Measurements from ENCODE around the gene NUP133. TPM values are rescaled to one million over a fixed set of nuclear protein-coding genes. Genes with fewer than 3 reads are reported as not detected.
"Not testable (repeated sequence)": the region's sequence is repeated elsewhere in the genome, so short reads cannot be mapped to it uniquely, and the experiment has no call there.

Gene NUP133
- total RNA-seq, 4 donors from 2014 or later, result 26.6 to 58.1 (median 38.8) TPM

DNA sequence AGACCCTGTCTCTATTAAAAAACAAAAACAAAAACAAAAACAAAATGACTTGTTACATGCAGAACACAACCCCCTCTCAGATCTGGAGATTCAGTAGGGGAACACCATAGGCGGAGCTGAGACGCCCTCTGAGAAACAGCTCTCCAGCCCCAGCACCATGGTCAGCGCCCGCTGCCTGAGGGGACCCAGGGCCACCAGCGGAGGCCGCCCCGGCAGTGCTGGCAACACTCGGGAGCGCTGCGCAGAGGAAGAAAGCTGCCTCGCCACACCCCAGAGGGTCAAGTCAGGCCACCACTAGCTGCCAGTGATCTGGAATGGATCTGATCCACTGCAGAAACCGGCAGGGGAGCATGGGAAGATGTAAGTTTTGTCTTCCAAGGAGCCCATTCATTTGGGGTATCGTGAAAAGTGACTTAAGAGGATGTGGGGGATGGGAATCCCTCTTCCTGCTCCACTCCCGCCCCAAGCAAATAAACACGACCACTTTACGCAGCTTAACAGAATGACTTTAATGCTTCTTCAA is 77.3 kb downstream of the NUP133 start:
- H3K36me3 ChIP-seq, result no peaks in the 10 kb centered on the region
- peaks cover 37% of the 10 kb centered on the region for H3K4me1 ChIP-seq
- peaks cover 98% of the 10 kb centered on the region for H3K27me3 ChIP-seq
- no peaks in the 10 kb centered on the region for H3K9me3 ChIP-seq
- no peak for DNase-seq (ENCODE audit: low spot score in 2 of 2)
- TF ChIP-seq, protein P1, sequence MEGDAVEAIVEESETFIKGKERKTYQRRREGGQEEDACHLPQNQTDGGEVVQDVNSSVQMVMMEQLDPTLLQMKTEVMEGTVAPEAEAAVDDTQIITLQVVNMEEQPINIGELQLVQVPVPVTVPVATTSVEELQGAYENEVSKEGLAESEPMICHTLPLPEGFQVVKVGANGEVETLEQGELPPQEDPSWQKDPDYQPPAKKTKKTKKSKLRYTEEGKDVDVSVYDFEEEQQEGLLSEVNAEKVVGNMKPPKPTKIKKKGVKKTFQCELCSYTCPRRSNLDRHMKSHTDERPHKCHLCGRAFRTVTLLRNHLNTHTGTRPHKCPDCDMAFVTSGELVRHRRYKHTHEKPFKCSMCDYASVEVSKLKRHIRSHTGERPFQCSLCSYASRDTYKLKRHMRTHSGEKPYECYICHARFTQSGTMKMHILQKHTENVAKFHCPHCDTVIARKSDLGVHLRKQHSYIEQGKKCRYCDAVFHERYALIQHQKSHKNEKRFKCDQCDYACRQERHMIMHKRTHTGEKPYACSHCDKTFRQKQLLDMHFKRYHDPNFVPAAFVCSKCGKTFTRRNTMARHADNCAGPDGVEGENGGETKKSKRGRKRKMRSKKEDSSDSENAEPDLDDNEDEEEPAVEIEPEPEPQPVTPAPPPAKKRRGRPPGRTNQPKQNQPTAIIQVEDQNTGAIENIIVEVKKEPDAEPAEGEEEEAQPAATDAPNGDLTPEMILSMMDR (IDR thresholded peaks at IDR 0.05), result no peak
- TF ChIP-seq POLR2A (IDR thresholded peaks at IDR 0.05) (no peak), POLR2AphosphoS5 (IDR thresholded peaks at IDR 0.05) (no peak), EP300 (IDR thresholded peaks at IDR 0.05) (no peak)
- peak overlapping the region; percentile 34 for H3K4me3 ChIP-seq
- H3K27ac ChIP-seq, result no peak overlapping the region
- 2% methylated on average over 16 of the region's 16 CpGs for WGBS

DNA sequence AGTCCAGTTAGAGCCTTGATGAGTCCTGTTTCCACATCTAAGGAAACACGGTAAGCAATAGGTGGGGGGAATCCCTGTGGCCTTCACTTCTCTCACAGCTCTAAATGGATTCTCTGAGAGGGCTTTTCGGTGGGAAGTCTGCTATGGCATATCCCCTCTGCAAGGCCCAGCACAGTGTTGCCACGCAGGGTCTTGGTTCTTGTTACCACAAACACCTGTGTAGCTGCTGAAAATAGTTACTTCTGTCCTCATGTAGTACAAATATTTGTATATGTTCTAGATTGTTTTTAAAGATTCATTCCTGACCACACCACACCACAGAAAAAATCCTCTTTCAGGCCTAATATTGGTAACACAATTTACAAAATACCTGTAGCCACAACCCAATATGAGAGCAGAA is 79.9 kb downstream of the NUP133 start:
- no peaks in the 10 kb centered on the region for H3K36me3 ChIP-seq
- no peak overlapping the region for H3K27ac ChIP-seq
- no peak overlapping the region for H3K4me3 ChIP-seq
- TF ChIP-seq EP300 (IDR thresholded peaks at IDR 0.05) (no peak), POLR2AphosphoS5 (IDR thresholded peaks at IDR 0.05) (no peak), POLR2A (IDR thresholded peaks at IDR 0.05) (no peak)
- TF ChIP-seq, protein P1 (IDR thresholded peaks at IDR 0.05), result no peak
- no peaks in the 10 kb centered on the region for H3K9me3 ChIP-seq
- 78% methylated on average over 3 of the region's 3 CpGs for WGBS
- H3K4me1 ChIP-seq, result peaks cover 24% of the 10 kb centered on the region
- H3K27me3 ChIP-seq, result peaks cover 87% of the 10 kb centered on the region
- DNase-seq (ENCODE audit: low spot score in 2 of 2), result no peak

DNA sequence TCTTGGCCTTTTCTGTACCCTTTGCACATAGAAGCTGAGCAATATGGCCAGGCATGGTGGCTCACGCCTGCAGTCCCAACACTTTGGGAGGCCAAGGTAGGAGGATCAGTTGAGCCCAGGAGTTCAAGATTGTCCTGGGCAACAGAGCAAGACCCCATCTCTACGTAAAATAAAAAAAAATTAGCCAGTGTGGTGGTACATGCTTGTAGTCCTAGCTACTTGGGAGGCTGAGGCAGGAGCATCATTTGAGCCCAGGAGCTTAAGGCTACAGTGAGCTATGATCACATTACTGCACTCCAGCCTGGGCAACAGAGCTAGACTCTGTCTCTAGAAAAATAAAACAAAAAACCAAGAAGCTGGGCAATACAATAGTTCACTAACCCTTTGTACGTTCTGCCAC is 80.6 kb downstream of the NUP133 start:
- TF ChIP-seq POLR2A (IDR thresholded peaks at IDR 0.05) (no peak), EP300 (IDR thresholded peaks at IDR 0.05) (no peak), POLR2AphosphoS5 (IDR thresholded peaks at IDR 0.05) (no peak)
- TF ChIP-seq, protein P1 (IDR thresholded peaks at IDR 0.05), result no peak
- WGBS, result 84% methylated on average over 3 of the region's 3 CpGs

DNA sequence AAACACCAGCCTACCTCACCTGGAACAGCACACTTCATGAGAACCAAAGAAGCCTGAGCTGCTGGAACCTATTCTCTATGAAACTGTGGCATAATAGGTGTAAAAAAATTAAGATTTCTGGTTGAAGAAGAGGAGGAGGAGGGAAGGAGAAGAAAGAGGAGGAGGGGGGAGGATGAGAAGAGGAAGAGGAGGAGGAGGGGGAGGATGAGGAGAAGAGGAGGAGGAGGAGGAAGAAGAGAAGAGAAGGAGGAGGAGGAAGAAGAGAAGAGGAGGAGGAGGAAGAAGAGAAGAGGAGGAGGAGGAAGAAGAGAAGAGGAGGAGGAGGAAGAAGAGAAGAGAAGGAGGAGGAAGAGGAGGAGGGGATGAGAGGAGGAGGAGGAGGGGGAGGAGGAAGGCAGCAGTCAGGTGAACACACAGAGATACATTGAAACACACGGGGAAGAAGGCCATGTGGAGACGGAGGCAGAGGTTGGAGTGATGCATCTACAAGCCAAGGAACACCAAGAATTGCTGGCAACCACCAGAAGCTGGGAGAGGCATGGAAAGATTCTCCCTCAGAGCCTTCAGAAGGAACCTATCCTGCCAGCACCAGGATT is 82.5 kb downstream of the NUP133 start:
- Histone ChIP-seq H3K9me3 (no peaks in the 10 kb centered on the region), H3K36me3 (no peaks in the 10 kb centered on the region), H3K27ac (no peak overlapping the region), H3K4me1 (peaks cover under 1% of the 10 kb centered on the region), H3K27me3 (peaks cover 65% of the 10 kb centered on the region), H3K4me3 (no peak overlapping the region)
- TF ChIP-seq POLR2A (IDR thresholded peaks at IDR 0.05), result no peak
- TF ChIP-seq EP300 (IDR thresholded peaks at IDR 0.05), result no peak
- TF ChIP-seq POLR2AphosphoS5 (IDR thresholded peaks at IDR 0.05), result no peak
- no peak for DNase-seq (ENCODE audit: low spot score in 2 of 2)
- WGBS, result 76% methylated on average over 2 of the region's 2 CpGs

More for the DNA sequence above, 80.6 kb downstream of the NUP133 start:
- Histone ChIP-seq H3K9me3 (no peaks in the 10 kb centered on the region), H3K4me1 (peaks cover 20% of the 10 kb centered on the region), H3K27ac (no peak overlapping the region), H3K36me3 (no peaks in the 10 kb centered on the region), H3K4me3 (no peak overlapping the region), H3K27me3 (peaks cover 81% of the 10 kb centered on the region)
- no peak for DNase-seq (ENCODE audit: low spot score in 2 of 2)

DNA sequence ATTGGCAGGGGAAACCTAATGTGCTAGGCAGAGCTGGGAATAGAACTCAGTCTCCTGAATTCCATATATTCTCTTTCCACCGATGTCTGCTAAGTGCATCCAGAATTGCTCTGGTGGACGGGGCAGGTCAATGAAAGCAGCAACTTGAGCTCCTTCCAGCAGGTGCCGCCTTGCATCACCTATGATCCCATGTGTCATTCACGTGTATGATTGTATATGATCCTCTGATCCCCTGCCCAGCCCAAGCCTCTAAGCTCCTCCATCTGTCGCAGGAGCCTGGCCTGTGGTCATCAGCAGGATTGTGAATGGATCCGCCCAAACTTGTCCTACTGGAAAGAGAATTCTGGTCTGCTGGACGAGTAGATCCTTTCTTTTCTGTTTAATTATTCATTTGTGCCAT is 87.4 kb downstream of the NUP133 start:
- no peaks in the 10 kb centered on the region for H3K36me3 ChIP-seq
- no peak overlapping the region for H3K27ac ChIP-seq
- H3K27me3 ChIP-seq, result peaks cover 31% of the 10 kb centered on the region
- no peaks in the 10 kb centered on the region for H3K9me3 ChIP-seq
- no peak overlapping the region for H3K4me3 ChIP-seq
- H3K4me1 ChIP-seq, result no peaks in the 10 kb centered on the region
- DNase-seq (ENCODE audit: low spot score in 2 of 2), result no peak
- WGBS, result 78% methylated on average over 7 of the region's 7 CpGs
- TF ChIP-seq EP300 (IDR thresholded peaks at IDR 0.05), result no peak

DNA sequence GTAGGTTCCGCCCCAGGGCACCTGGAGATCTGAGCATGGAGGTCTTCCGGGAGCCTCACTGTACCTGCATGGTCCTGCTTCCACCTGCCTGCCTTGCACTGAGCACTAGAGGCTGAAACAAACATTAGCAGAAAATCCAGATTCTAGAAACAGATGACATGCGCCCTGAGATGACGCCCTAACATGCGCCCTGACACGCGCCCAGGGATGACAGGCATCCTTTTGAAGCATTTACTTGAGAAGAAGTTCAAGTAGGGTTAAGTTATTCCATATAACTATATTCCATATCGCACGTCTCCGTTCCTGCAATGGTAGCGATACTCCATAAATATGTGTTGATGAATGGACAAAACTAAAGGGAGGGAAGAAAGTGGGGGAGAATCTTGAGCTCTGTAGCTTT is 87.9 kb downstream of the NUP133 start:
- 85% methylated on average over 11 of the region's 11 CpGs for WGBS
- TF ChIP-seq, protein P1 (IDR thresholded peaks at IDR 0.05), result no peak
- no peak for TF ChIP-seq EP300 (IDR thresholded peaks at IDR 0.05)
- TF ChIP-seq POLR2A (IDR thresholded peaks at IDR 0.05), result no peak
- no peak for TF ChIP-seq POLR2AphosphoS5 (IDR thresholded peaks at IDR 0.05)
- Histone ChIP-seq H3K27me3 (peaks cover 26% of the 10 kb centered on the region), H3K27ac (no peak overlapping the region), H3K36me3 (no peaks in the 10 kb centered on the region), H3K9me3 (no peaks in the 10 kb centered on the region), H3K4me1 (no peaks in the 10 kb centered on the region), H3K4me3 (no peak overlapping the region)
- DNase-seq (ENCODE audit: low spot score in 2 of 2), result no peak

DNA sequence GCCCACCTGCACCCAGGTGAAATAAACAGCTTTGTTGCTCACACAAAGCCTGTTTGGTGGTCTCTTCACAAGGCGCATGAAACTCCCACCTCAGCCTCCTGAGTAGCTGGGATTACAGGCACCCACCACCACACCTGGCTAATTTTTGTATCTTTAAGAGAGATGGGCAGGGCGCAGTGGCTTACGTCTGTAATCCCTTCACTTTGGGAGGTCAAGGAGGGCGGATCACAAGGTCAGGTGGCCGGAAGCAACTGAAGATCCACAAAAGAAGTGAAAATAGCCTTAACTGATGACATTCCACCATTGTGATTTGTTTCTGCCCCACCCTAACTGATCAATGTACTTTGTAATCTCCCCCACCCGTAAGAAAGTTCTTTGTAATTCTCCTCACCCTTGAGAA is 89.6 kb downstream of the NUP133 start:
- H3K4me3 ChIP-seq; H3K9me3 ChIP-seq; H3K4me1 ChIP-seq; H3K36me3 ChIP-seq; H3K27ac ChIP-seq; DNase-seq (ENCODE audit: low spot score in 2 of 2): not testable (repeated sequence)
- H3K27me3 ChIP-seq, result peaks cover 20% of the 10 kb centered on the region
- WGBS, result 79% methylated on average over 6 of the region's 6 CpGs

DNA sequence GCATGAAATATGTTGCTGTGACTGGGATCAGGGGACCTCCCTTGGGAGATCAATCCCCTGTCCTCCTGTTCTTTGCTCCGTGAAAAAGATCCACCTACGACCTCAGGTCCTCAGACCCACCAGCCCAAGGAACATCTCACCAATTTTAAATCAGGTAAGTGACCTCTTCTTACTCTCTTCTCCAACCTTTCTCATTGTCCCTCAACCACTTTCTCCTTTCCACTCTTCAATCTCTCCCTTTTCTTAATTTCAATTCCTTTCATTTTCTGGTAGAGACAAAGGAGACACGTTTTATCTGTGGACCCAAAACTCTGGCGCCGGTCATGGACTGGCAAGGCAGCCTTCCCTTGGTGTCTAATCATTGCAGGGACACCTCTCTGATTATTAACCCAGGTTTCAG is 95.3 kb downstream of the NUP133 start:
- not testable (repeated sequence) for H3K4me3 ChIP-seq; DNase-seq (ENCODE audit: low spot score in 2 of 2); H3K27ac ChIP-seq; H3K9me3 ChIP-seq; H3K36me3 ChIP-seq
- H3K27me3 ChIP-seq, result peaks cover 31% of the 10 kb centered on the region
- H3K4me1 ChIP-seq, result peaks cover 38% of the 10 kb centered on the region
- 87% methylated on average over 5 of the region's 5 CpGs for WGBS
